Common myeloid progenitor, CD34-positive (primary cell): ENCODE data around the gene NXPH4.

Source experiments
- CTCF ChIA-PET: fragments of 350-600 bp; sonication (Branson Sonifier 250); formaldehyde crosslinking; loops from one replicate; lab custom pipeline; 2021; ENCODE audit warnings: antibody characterized with exemption; lab: Charles Lee
- POLR2A ChIA-PET: fragments of 350-600 bp; sonication (Branson Sonifier 250); formaldehyde crosslinking; loops from one replicate; lab custom pipeline; 2021; ENCODE audit warnings: antibody characterized with exemption; lab: Charles Lee
- DNase-seq, 3 donors: peaks; one replicate each; pipeline versions ENCODE4 v3.0.0 to v3.0.0-alpha.2; 2013
- H3K27ac ChIP-seq, 2 experiments: 1 replicate in 1 of 2; 2 replicates in 1 of 2; pipeline ENCODE4 v1.7.0; 2013; ENCODE audit warnings: inconsistent platforms in 2 of 2, low read length in 2 of 2, mild to moderate bottlenecking in 2 of 2, low read depth in 1 of 2, moderate library complexity in 1 of 2; ENCODE audit not compliant: severe bottlenecking in 2 of 2, insufficient read depth in 1 of 2, poor library complexity in 1 of 2
- H3K27me3 ChIP-seq, 5 experiments: replicated peaks in 2 of 5; 1 replicate in 3 of 5; 2 replicates in 2 of 5; pipeline versions ENCODE4 v1.6.1 to v1.7.0; 2013; ENCODE audit warnings: low read length in 4 of 5, mild to moderate bottlenecking in 2 of 5, moderate library complexity in 2 of 5, inconsistent platforms in 1 of 5; ENCODE audit not compliant: insufficient read depth in 5 of 5, control insufficient read depth in 4 of 5
- H3K36me3 ChIP-seq, 4 experiments: 1 replicate in 2 of 4; 2 replicates in 2 of 4; pipeline versions ENCODE4 v1.6.1 to v1.7.0; 2013; ENCODE audit warnings: low read length in 3 of 4, control low read depth in 1 of 4, mild to moderate bottlenecking in 1 of 4; ENCODE audit not compliant: control insufficient read depth in 4 of 4, insufficient read depth in 4 of 4
- H3K4me1 ChIP-seq, 4 experiments: 1 replicate in 3 of 4; 2 replicates in 1 of 4; pipeline versions ENCODE4 v1.6.1 to v1.7.1; 2013; ENCODE audit warnings: low read length in 3 of 4, mild to moderate bottlenecking in 3 of 4, control low read depth in 1 of 4, inconsistent platforms in 1 of 4, moderate library complexity in 1 of 4; ENCODE audit not compliant: control insufficient read depth in 4 of 4, insufficient read depth in 4 of 4; ENCODE audit errors: control extremely low read depth in 1 of 4
- H3K4me3 ChIP-seq, 7 experiments: 1 replicate in 4 of 7; 2 replicates in 3 of 7; pipeline versions ENCODE4 v1.5.1 to v1.7.0; 2013; ENCODE audit warnings: mild to moderate bottlenecking in 7 of 7, low read length in 6 of 7, moderate library complexity in 6 of 7, inconsistent platforms in 2 of 7, low read depth in 2 of 7, control low read depth in 1 of 7; ENCODE audit not compliant: insufficient read depth in 4 of 7, control insufficient read depth in 1 of 7; ENCODE audit errors: extremely low read depth in 1 of 7
- H3K9me3 ChIP-seq, 5 experiments: 1 replicate in 4 of 5; 2 replicates in 1 of 5; pipeline versions ENCODE4 v1.6.1 to v1.7.1; 2013; ENCODE audit warnings: low read length in 4 of 5, mild to moderate bottlenecking in 2 of 5, inconsistent platforms in 1 of 5, low read depth in 1 of 5, moderate library complexity in 1 of 5; ENCODE audit not compliant: control insufficient read depth in 4 of 5, insufficient read depth in 2 of 5; ENCODE audit errors: control extremely low read depth in 1 of 5
- WGBS: methylation state at CpG from one replicate; pipeline ENCODE4 v1.1.5; 2013; ENCODE audit not compliant: insufficient coverage; 5-methylcytosine and 5-hydroxymethylcytosine counted together

NXPH4 gene

GRCh38 chr12:57193706-57194245, 22.8 kb upstream of the NXPH4 start:
- H3K4me1 ChIP-seq = peaks cover 0 to 7% (median 4%) of the 10 kb centered on the region in 4 experiments
- DNase-seq = no peak
- H3K27ac ChIP-seq = no peak overlapping the region
- H3K4me3 ChIP-seq = no peak overlapping the region
- no peaks in the 10 kb centered on the region for H3K36me3 ChIP-seq
- POLR2A ChIA-PET = no interaction called here
- 97% methylated on average over 18 of the region's 19 CpGs for WGBS
- CTCF ChIA-PET = interaction anchor here (1.8 to 18.6 kb wide), 3 partner anchors 20 to 70 kb away, joined by 4 to 350 read pairs (median 7); partner anchors contain the start of gene LRP1
- H3K9me3 ChIP-seq = no peaks in the 10 kb centered on the region
- no peaks in the 10 kb centered on the region for H3K27me3 ChIP-seq

- Histone ChIP-seq H3K4me3 (no peak overlapping the region), H3K9me3 (no peaks in the 10 kb centered on the region), H3K27me3 (no peaks in the 10 kb centered on the region), H3K4me1 (peaks cover 0 to 7% (median 4%) of the 10 kb centered on the region in 4 experiments), H3K27ac (no peak overlapping the region), H3K36me3 (no peaks in the 10 kb centered on the region)
- POLR2A ChIA-PET = no interaction called here
- no peak for DNase-seq
- 96% methylated on average over 15 of the region's 18 CpGs for WGBS
- CTCF ChIA-PET = interaction anchor here (1.8 to 18.6 kb wide), 3 partner anchors 20 to 70 kb away, joined by 4 to 350 read pairs (median 7); partner anchors contain the start of gene LRP1
These were observed 22.3 kb upstream of the NXPH4 start for GRCh38 chr12:57194253-57194652.

GRCh38 chr12:57195186-57195585, 21.4 kb upstream of the NXPH4 start:
- WGBS = 93% methylated on average over 16 of the region's 19 CpGs
- peaks cover 0 to 3% (median 0%) of the 10 kb centered on the region in 4 experiments for H3K4me1 ChIP-seq
- H3K4me3 ChIP-seq = no peak overlapping the region
- no peaks in the 10 kb centered on the region for H3K27me3 ChIP-seq
- H3K27ac ChIP-seq = no peak overlapping the region
- no peaks in the 10 kb centered on the region for H3K36me3 ChIP-seq
- ChIA-PET POLR2A (no interaction called here), CTCF (interaction anchor here (0.9 to 18.6 kb wide), 3 partner anchors 11 to 71 kb away, joined by 3 to 350 read pairs (median 38); partner anchors contain the start of gene LRP1)
- DNase-seq = no peak
- no peaks in the 10 kb centered on the region for H3K9me3 ChIP-seq

GRCh38 chr12:57195611-57196371, 20.8 kb upstream of the NXPH4 start:
- H3K27me3 ChIP-seq = no peaks in the 10 kb centered on the region
- H3K4me1 ChIP-seq = no peaks in the 10 kb centered on the region
- DNase-seq = peak in 2 of 3 donors; percentile 40 to 53
- no peaks in the 10 kb centered on the region for H3K9me3 ChIP-seq
- CTCF ChIA-PET = interaction anchor here (0.9 to 18.6 kb wide), 5 partner anchors 11 to 72 kb away, joined by 3 to 350 read pairs (median 5); partner anchors contain the start of gene LRP1
- POLR2A ChIA-PET = interaction anchor here (1.0 kb wide), 1 partner anchor 84 kb away, joined by 4 read pairs; no protein-coding TSS in a partner anchor
- WGBS = 90% methylated on average over 26 of the region's 34 CpGs
- H3K36me3 ChIP-seq = no peaks in the 10 kb centered on the region
- no peak overlapping the region for H3K27ac ChIP-seq
- H3K4me3 ChIP-seq = no peak overlapping the region

GRCh38 chr12:57196439-57196838, 20.2 kb upstream of the NXPH4 start:
- POLR2A ChIA-PET = interaction anchor here (1.0 kb wide), 1 partner anchor 85 kb away, joined by 4 read pairs; no protein-coding TSS in a partner anchor
- CTCF ChIA-PET = interaction anchor here (1.1 to 4.8 kb wide), 4 partner anchors 12 to 72 kb away, joined by 3 to 38 read pairs (median 4); no protein-coding TSS in a partner anchor
- Histone ChIP-seq H3K36me3 (no peaks in the 10 kb centered on the region), H3K27me3 (no peaks in the 10 kb centered on the region), H3K9me3 (no peaks in the 10 kb centered on the region), H3K27ac (no peak overlapping the region), H3K4me1 (no peaks in the 10 kb centered on the region), H3K4me3 (no peak overlapping the region)
- no peak for DNase-seq
- 86% methylated on average over 4 of the region's 4 CpGs for WGBS

- Histone ChIP-seq H3K9me3 (no peaks in the 10 kb centered on the region), H3K36me3 (no peaks in the 10 kb centered on the region), H3K27ac (no peak overlapping the region), H3K4me3 (no peak overlapping the region), H3K4me1 (no peaks in the 10 kb centered on the region), H3K27me3 (no peaks in the 10 kb centered on the region)
- ChIA-PET POLR2A (interaction anchor here (1.0 to 1.1 kb wide), 2 partner anchors 49 to 85 kb away, joined by 3 to 4 read pairs; no protein-coding TSS in a partner anchor), CTCF (interaction anchor here (1.1 to 4.8 kb wide), 5 partner anchors 12 to 73 kb away, joined by 3 to 38 read pairs (median 4); no protein-coding TSS in a partner anchor)
- DNase-seq = no peak
- 97% methylated on average over 21 of the region's 22 CpGs for WGBS
These were observed 19.6 kb upstream of the NXPH4 start for GRCh38 chr12:57196956-57197355.
